Spleen (tissue), 7 donors: ENCODE results near the gene PAEP.

Experiments used
- CTCF ChIP-seq, 11 experiments: fragments of 200-600 bp in 7 of 11; fragments of 450-650 bp in 4 of 11; sonication (generic) in 4 of 11; IDR thresholded peaks in 8 of 11; conservative IDR thresholded peaks in 3 of 11; 1 replicate in 7 of 11; 2 replicates in 4 of 11; pipeline versions ENCODE4 v1.4.0 to v1.8.0; 2016 to 2021; ENCODE audit warnings: antibody characterized with exemption in 11 of 11, inconsistent platforms in 4 of 11, mild to moderate bottlenecking in 1 of 11
- POLR2A ChIP-seq, 3 donors: fragments of 450-650 bp; IDR thresholded peaks; one replicate each; pipeline ENCODE4 v1.5.1; 2017; ENCODE audit warnings: antibody characterized with exemption in 3 of 3, mild to moderate bottlenecking in 1 of 3
- donor health status: DM: no; HTN: no; CAD: no; lungs with moderate emphysema.
- donor health status: DM: no; HTN: no; CAD: no.
- donor health status: DM: no; HTN: no; CAD: no.

- TF ChIP-seq CTCF (IDR thresholded peaks at IDR 0.05 in 8 of 11, conservative IDR thresholded peaks at IDR 0.05 in 3 of 11) = no peak
- no peak for TF ChIP-seq POLR2A (IDR thresholded peaks at IDR 0.05)
Observed at GRCh38 chr9:135536216-135536615, 25.3 kb upstream of the PAEP start.
